Measurements from ENCODE around the gene TCF25.
"Not testable (repeated sequence)": the region's sequence is repeated elsewhere in the genome, so short reads cannot be mapped to it uniquely, and the experiment has no call there.

Gene TCF25

DNA sequence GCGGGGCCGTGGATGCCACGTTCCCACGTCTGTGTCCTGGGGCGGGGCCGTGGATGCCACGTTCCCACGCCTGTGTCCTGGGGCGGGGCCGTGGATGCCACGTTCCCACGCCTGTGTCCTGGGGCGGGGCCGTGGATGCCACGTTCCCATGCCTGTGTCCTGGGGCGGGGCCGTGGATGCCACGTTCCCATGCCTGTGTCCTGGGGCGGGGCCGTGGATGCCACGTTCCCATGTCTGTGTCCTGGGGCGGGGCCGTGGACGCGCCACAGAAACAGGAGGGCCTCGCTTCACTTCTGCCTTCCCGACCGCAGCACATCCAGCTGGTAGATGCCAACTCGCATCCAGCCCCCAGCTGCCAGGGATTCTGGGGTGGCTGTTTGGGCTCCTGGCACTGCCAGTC lies 60.6 kb downstream of the TCF25 start:
- H3K27me3 ChIP-seq (ENCODE audit: control insufficient read depth in 2 of 2, insufficient read depth in 2 of 2, low read length in 2 of 2); H3K9me3 ChIP-seq (ENCODE audit: control insufficient read depth in 2 of 2, low read length in 2 of 2); H3K4me3 ChIP-seq (ENCODE audit: low read length in 2 of 2); H3K4me1 ChIP-seq (ENCODE audit: control insufficient read depth in 2 of 2, insufficient read depth in 2 of 2, low read length in 2 of 2); H3K9ac ChIP-seq (ENCODE audit: low read depth in 1 of 2, low read length in 2 of 2); H3K36me3 ChIP-seq (ENCODE audit: control insufficient read depth in 2 of 2, insufficient read depth in 2 of 2, low read length in 2 of 2); H3K27ac ChIP-seq (ENCODE audit: low read depth in 2 of 2, low read length in 2 of 2): not testable (repeated sequence)

DNA sequence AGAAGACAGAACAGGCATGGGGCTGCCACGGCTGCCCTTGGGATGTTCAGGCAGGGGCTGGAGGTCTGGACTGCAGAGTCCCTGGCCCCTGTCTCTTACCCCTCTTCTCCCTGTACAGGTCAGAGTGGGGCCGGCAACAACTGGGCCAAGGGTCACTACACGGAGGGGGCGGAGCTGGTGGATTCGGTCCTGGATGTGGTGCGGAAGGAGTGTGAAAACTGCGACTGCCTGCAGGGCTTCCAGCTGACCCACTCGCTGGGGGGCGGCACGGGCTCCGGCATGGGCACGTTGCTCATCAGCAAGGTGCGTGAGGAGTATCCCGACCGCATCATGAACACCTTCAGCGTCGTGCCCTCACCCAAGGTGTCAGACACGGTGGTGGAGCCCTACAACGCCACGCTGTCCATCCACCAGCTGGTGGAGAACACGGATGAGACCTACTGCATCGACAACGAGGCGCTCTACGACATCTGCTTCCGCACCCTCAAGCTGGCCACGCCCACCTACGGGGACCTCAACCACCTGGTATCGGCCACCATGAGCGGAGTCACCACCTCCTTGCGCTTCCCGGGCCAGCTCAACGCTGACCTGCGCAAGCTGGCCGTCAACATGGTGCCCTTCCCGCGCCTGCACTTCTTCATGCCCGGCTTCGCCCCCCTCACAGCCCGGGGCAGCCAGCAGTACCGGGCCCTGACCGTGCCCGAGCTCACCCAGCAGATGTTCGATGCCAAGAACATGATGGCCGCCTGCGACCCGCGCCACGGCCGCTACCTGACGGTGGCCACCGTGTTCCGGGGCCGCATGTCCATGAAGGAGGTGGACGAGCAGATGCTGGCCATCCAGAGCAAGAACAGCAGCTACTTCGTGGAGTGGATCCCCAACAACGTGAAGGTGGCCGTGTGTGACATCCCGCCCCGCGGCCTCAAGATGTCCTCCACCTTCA lies 61.5 kb downstream of the TCF25 start:
- no peak overlapping the region for H3K9ac ChIP-seq (ENCODE audit: low read depth in 1 of 2, low read length in 2 of 2)
- H3K9me3 ChIP-seq (ENCODE audit: control insufficient read depth in 2 of 2, low read length in 2 of 2), result no peaks in the 10 kb centered on the region
- H3K4me1 ChIP-seq (ENCODE audit: control insufficient read depth in 2 of 2, insufficient read depth in 2 of 2, low read length in 2 of 2), result no peaks in the 10 kb centered on the region
- peaks cover 0 to 5% of the 10 kb centered on the region in 2 donors for H3K27me3 ChIP-seq (ENCODE audit: control insufficient read depth in 2 of 2, insufficient read depth in 2 of 2, low read length in 2 of 2)
- no peak overlapping the region for H3K27ac ChIP-seq (ENCODE audit: low read depth in 2 of 2, low read length in 2 of 2)
- no peak overlapping the region for H3K4me3 ChIP-seq (ENCODE audit: low read length in 2 of 2)
- H3K36me3 ChIP-seq (ENCODE audit: control insufficient read depth in 2 of 2, insufficient read depth in 2 of 2, low read length in 2 of 2), result no peaks in the 10 kb centered on the region

DNA sequence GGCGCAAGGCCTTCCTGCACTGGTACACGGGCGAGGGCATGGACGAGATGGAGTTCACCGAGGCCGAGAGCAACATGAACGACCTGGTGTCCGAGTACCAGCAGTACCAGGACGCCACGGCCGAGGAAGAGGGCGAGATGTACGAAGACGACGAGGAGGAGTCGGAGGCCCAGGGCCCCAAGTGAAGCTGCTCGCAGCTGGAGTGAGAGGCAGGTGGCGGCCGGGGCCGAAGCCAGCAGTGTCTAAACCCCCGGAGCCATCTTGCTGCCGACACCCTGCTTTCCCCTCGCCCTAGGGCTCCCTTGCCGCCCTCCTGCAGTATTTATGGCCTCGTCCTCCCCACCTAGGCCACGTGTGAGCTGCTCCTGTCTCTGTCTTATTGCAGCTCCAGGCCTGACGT lies 62.2 kb downstream of the TCF25 start:
- not testable (repeated sequence) for H3K27me3 ChIP-seq (ENCODE audit: control insufficient read depth in 2 of 2, insufficient read depth in 2 of 2, low read length in 2 of 2); H3K4me3 ChIP-seq (ENCODE audit: low read length in 2 of 2); H3K9me3 ChIP-seq (ENCODE audit: control insufficient read depth in 2 of 2, low read length in 2 of 2); H3K4me1 ChIP-seq (ENCODE audit: control insufficient read depth in 2 of 2, insufficient read depth in 2 of 2, low read length in 2 of 2); H3K36me3 ChIP-seq (ENCODE audit: control insufficient read depth in 2 of 2, insufficient read depth in 2 of 2, low read length in 2 of 2); H3K9ac ChIP-seq (ENCODE audit: low read depth in 1 of 2, low read length in 2 of 2); H3K27ac ChIP-seq (ENCODE audit: low read depth in 2 of 2, low read length in 2 of 2)

DNA sequence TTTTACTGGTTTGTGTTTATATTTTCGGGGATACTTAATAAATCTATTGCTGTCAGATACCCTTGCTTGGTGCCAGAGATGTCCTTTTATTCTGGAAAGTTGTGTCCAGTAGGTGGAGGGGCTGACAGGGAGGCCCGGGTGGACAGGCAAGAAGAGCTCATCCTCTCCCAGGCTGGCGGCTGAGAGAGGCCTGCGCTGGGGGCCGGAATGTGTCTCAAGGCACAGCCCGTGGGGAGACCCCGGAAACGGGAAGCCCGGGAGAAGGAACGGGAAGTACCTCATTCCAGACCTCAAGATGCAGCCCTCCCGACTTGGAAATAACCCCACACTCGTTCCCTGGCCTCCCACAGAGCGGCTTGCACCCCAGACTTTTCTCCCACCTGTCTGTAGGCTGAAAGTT lies 62.6 kb downstream of the TCF25 start:
- Histone ChIP-seq H3K4me1 (ENCODE audit: control insufficient read depth in 2 of 2, insufficient read depth in 2 of 2, low read length in 2 of 2) (no peaks in the 10 kb centered on the region), H3K9me3 (ENCODE audit: control insufficient read depth in 2 of 2, low read length in 2 of 2) (no peaks in the 10 kb centered on the region), H3K9ac (ENCODE audit: low read depth in 1 of 2, low read length in 2 of 2) (no peak overlapping the region), H3K4me3 (ENCODE audit: low read length in 2 of 2) (no peak overlapping the region), H3K27ac (ENCODE audit: low read depth in 2 of 2, low read length in 2 of 2) (no peak overlapping the region), H3K27me3 (ENCODE audit: control insufficient read depth in 2 of 2, insufficient read depth in 2 of 2, low read length in 2 of 2) (peaks cover 0 to 5% of the 10 kb centered on the region in 2 donors), H3K36me3 (ENCODE audit: control insufficient read depth in 2 of 2, insufficient read depth in 2 of 2, low read length in 2 of 2) (no peaks in the 10 kb centered on the region)

DNA sequence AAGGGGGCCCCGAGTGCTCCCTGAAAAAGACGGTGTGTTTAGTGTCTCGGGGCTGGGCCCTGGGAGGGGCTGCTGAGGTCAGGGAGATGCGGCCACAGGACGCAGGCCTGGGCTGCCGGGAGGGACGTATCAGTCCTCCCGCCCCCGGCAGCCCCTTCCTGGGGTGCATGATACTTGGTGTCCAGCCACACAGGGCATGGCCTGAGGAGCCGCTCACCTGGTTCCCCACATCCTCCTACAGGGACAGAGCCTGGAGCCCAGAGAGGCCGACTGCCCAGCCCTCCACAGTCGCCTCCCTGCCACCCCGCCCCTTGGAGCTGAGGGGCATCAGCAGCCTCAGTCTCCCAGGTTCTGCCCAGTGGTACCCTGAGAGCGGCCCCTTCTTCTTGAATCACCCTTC lies 63.1 kb downstream of the TCF25 start:
- no peaks in the 10 kb centered on the region for H3K9me3 ChIP-seq (ENCODE audit: control insufficient read depth in 2 of 2, low read length in 2 of 2)
- no peak overlapping the region for H3K27ac ChIP-seq (ENCODE audit: low read depth in 2 of 2, low read length in 2 of 2)
- no peak overlapping the region for H3K9ac ChIP-seq (ENCODE audit: low read depth in 1 of 2, low read length in 2 of 2)
- H3K27me3 ChIP-seq (ENCODE audit: control insufficient read depth in 2 of 2, insufficient read depth in 2 of 2, low read length in 2 of 2), result peaks cover 0 to 5% of the 10 kb centered on the region in 2 donors
- no peaks in the 10 kb centered on the region for H3K36me3 ChIP-seq (ENCODE audit: control insufficient read depth in 2 of 2, insufficient read depth in 2 of 2, low read length in 2 of 2)
- H3K4me3 ChIP-seq (ENCODE audit: low read length in 2 of 2), result no peak overlapping the region
- no peaks in the 10 kb centered on the region for H3K4me1 ChIP-seq (ENCODE audit: control insufficient read depth in 2 of 2, insufficient read depth in 2 of 2, low read length in 2 of 2)

DNA sequence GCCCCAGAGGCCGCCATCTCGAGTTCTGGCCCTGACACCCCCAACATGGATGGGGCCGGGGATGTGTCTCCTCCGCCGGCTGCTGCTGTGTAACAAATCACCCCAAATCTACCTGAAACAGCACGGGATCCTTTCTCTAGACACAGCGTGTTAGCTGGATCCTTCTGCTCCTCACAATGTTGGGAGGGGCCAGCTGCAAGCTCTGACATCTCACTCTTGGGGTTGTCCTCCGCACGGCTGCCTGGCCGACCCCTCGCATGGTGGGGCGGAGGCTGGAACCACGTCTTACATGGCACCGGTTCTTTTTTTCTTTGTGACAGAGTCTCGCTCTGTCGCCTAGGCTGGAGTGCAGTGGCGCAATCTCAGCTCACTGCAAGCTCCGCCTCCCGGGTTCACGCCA lies 63.6 kb downstream of the TCF25 start:
- Histone ChIP-seq H3K9me3 (ENCODE audit: control insufficient read depth in 2 of 2, low read length in 2 of 2) (no peaks in the 10 kb centered on the region), H3K36me3 (ENCODE audit: control insufficient read depth in 2 of 2, insufficient read depth in 2 of 2, low read length in 2 of 2) (no peaks in the 10 kb centered on the region), H3K9ac (ENCODE audit: low read depth in 1 of 2, low read length in 2 of 2) (no peak overlapping the region), H3K4me1 (ENCODE audit: control insufficient read depth in 2 of 2, insufficient read depth in 2 of 2, low read length in 2 of 2) (no peaks in the 10 kb centered on the region), H3K4me3 (ENCODE audit: low read length in 2 of 2) (no peak overlapping the region), H3K27ac (ENCODE audit: low read depth in 2 of 2, low read length in 2 of 2) (no peak overlapping the region), H3K27me3 (ENCODE audit: control insufficient read depth in 2 of 2, insufficient read depth in 2 of 2, low read length in 2 of 2) (peaks cover 0 to 5% of the 10 kb centered on the region in 2 donors)

DNA sequence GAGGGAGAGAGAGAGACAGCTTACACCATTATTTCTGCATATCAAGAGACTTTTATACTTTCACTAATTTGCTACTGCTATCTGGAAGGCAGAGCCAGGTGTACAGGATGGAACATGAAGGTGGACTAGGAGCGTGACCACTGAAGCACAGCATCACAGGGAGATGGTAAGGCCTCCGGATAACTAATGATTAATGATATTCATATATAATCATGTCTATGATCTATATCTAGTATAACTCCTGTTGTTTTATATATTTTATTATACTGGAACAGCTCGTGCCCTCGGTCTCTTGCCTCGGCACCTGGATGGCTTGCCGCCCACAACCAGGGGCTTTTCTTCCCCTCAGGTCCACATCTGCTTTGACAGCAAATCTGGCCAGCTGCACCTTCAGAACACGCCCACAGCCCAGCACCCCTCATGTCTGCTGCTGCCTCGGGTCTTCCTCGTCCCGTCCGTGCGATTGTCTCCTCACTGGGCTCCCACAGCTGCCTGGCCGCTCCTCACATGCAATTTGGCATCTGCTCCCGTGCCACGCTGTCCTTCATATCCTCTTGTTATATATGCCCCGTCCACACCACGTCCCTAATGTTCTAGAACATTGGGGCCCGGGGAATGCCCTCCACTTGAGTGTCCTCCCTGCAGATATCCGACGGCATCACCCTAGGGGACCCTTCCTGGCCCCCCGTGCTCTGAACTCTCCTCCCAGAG lies 64.9 kb downstream of the TCF25 start:
- no peaks in the 10 kb centered on the region for H3K36me3 ChIP-seq (ENCODE audit: control insufficient read depth in 2 of 2, insufficient read depth in 2 of 2, low read length in 2 of 2)
- no peak overlapping the region for H3K4me3 ChIP-seq (ENCODE audit: low read length in 2 of 2)
- no peaks in the 10 kb centered on the region for H3K9me3 ChIP-seq (ENCODE audit: control insufficient read depth in 2 of 2, low read length in 2 of 2)
- H3K27me3 ChIP-seq (ENCODE audit: control insufficient read depth in 2 of 2, insufficient read depth in 2 of 2, low read length in 2 of 2), result peaks cover 0 to 5% of the 10 kb centered on the region in 2 donors
- no peak overlapping the region for H3K9ac ChIP-seq (ENCODE audit: low read depth in 1 of 2, low read length in 2 of 2)
- no peaks in the 10 kb centered on the region for H3K4me1 ChIP-seq (ENCODE audit: control insufficient read depth in 2 of 2, insufficient read depth in 2 of 2, low read length in 2 of 2)
- H3K27ac ChIP-seq (ENCODE audit: low read depth in 2 of 2, low read length in 2 of 2), result no peak overlapping the region

DNA sequence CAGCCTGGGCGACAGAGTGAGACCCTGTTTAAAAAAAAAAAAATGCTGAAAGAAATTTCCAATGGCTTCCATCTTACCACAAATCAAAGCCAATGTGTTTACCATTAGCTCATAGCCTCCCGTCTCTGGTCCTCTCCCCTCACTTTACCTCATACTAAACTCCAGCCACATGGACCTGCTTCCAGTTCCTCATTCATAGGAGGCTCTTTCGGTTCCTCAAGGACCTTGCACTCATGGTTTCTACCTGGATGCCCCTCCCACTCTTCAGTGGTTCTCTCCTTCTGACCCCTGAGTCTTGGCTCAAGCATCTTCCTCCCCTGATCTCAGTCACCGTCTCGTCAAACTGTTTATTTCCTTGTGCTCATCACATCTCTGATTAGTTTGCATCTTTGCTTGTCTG lies 71.4 kb downstream of the TCF25 start:
- no peak overlapping the region for H3K4me3 ChIP-seq (ENCODE audit: low read length in 2 of 2)
- H3K4me1 ChIP-seq (ENCODE audit: control insufficient read depth in 2 of 2, insufficient read depth in 2 of 2, low read length in 2 of 2), result peaks cover 10 to 13% of the 10 kb centered on the region in 2 donors
- H3K36me3 ChIP-seq (ENCODE audit: control insufficient read depth in 2 of 2, insufficient read depth in 2 of 2, low read length in 2 of 2), result no peaks in the 10 kb centered on the region
- peaks cover 4 to 9% of the 10 kb centered on the region in 2 donors for H3K27me3 ChIP-seq (ENCODE audit: control insufficient read depth in 2 of 2, insufficient read depth in 2 of 2, low read length in 2 of 2)
- no peaks in the 10 kb centered on the region for H3K9me3 ChIP-seq (ENCODE audit: control insufficient read depth in 2 of 2, low read length in 2 of 2)
- no peak overlapping the region for H3K27ac ChIP-seq (ENCODE audit: low read depth in 2 of 2, low read length in 2 of 2)
- no peak overlapping the region for H3K9ac ChIP-seq (ENCODE audit: low read depth in 1 of 2, low read length in 2 of 2)

DNA sequence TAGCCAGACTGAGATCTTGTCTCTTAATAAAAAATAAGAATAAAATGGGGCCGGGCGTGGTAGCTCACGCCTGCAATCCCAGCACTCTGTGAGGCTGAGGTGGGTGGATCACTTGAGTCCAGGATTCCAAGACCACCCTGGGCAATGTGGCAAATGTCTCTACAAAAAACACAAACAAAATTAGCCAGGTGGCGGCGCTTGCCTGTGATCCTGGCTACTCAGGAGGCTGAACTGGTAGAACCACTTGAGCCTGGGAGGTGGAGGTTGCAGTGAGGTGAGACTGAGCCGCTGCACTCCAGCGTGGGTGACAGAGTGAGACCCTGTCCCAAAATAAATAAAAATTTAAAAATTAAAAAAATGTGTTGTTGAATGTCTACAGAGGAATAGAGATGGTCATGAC lies 72.3 kb downstream of the TCF25 start:
- H3K4me3 ChIP-seq (ENCODE audit: low read length in 2 of 2), result no peak overlapping the region
- no peaks in the 10 kb centered on the region for H3K36me3 ChIP-seq (ENCODE audit: control insufficient read depth in 2 of 2, insufficient read depth in 2 of 2, low read length in 2 of 2)
- no peak overlapping the region for H3K9ac ChIP-seq (ENCODE audit: low read depth in 1 of 2, low read length in 2 of 2)
- no peaks in the 10 kb centered on the region for H3K9me3 ChIP-seq (ENCODE audit: control insufficient read depth in 2 of 2, low read length in 2 of 2)
- peaks cover 4 to 9% of the 10 kb centered on the region in 2 donors for H3K27me3 ChIP-seq (ENCODE audit: control insufficient read depth in 2 of 2, insufficient read depth in 2 of 2, low read length in 2 of 2)
- H3K4me1 ChIP-seq (ENCODE audit: control insufficient read depth in 2 of 2, insufficient read depth in 2 of 2, low read length in 2 of 2), result peaks cover 11 to 13% of the 10 kb centered on the region in 2 donors
- H3K27ac ChIP-seq (ENCODE audit: low read depth in 2 of 2, low read length in 2 of 2), result no peak overlapping the region

DNA sequence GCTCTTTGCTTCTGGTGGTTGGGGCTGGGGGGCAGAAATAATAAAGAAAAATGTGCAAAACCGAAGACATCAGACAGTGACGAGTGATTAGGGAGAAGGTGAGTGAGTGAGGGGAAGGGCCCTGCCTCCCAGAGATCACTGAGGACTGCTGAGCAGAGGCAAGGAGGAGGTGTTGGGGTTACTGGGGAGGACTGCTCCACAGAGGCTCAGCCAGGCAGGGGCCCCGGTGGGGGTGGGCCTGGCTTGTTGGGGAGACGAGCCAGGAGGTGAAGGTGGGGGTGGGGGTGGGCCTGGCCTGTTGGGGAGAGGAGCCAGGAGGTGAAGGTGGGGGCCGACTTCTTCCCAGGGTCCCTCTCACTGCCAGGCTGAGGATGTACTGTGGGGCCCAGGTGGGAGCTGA lies 73.1 kb downstream of the TCF25 start:
- no peak overlapping the region for H3K27ac ChIP-seq (ENCODE audit: low read depth in 2 of 2, low read length in 2 of 2)
- H3K4me3 ChIP-seq (ENCODE audit: low read length in 2 of 2), result no peak overlapping the region
- H3K4me1 ChIP-seq (ENCODE audit: control insufficient read depth in 2 of 2, insufficient read depth in 2 of 2, low read length in 2 of 2), result peaks cover 11 to 13% of the 10 kb centered on the region in 2 donors
- H3K9me3 ChIP-seq (ENCODE audit: control insufficient read depth in 2 of 2, low read length in 2 of 2), result no peaks in the 10 kb centered on the region
- H3K36me3 ChIP-seq (ENCODE audit: control insufficient read depth in 2 of 2, insufficient read depth in 2 of 2, low read length in 2 of 2), result no peaks in the 10 kb centered on the region
- no peak overlapping the region for H3K9ac ChIP-seq (ENCODE audit: low read depth in 1 of 2, low read length in 2 of 2)
- peaks cover 4 to 9% of the 10 kb centered on the region in 2 donors for H3K27me3 ChIP-seq (ENCODE audit: control insufficient read depth in 2 of 2, insufficient read depth in 2 of 2, low read length in 2 of 2)

Data from mucosa of rectum (tissue), 2 donors.